Measurements from ENCODE around the gene PI4K2A.

The PI4K2A gene

DNA sequence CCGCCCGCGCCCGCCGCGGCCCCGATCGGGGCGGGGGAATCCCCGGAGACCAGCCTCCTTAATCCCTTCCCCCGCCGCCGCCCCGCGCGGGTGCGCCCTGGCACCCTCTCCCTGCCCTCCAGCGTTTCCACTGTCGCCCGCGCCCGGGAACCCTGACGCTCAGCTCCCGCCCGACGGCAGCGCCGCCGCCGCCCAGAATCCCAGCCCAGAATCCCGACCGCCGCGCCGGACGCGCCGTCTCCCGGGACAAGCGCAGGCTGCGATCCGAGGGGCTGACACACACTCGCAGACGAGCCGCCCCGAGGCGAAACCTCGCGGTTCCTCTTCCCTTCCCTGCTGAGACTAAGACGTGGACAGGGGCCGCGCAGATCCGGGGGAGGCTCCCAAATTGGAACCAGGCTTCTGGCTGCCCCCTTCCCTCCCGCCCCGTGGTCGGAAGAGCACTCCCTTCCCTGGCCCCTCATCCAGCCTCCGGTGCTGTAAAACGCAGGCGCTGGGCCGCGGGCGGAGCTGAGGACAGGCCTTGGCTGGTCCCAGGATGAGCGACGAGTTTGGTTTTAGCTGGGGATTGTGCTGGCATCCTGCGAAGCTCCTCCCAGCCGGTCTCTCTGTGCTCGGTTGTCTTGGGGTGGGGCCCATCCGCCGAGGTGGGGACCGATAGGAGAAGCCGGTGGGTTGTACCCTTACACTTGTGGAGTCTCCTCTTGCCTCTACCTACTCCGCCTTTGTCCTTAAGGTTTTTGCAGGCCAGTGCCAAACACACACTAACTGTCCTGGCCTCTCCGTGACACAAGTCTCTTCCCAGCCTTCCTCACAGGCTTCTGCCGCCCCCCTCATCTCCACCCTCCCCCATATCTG, 74.2 kb downstream of the PI4K2A start:
- in situ Hi-C loops (cut with HindIII; ENCODE audit: low pct_ligation_motif_present, low pct_unique_long_range_greater_than_20kb, low sequenced_read_pairs) = no loop called here
- peak; percentile 59 for DNase-seq

GRCh38 chr10:97715259-97715874, 74.9 kb downstream of the PI4K2A start:
- no peak for DNase-seq
- in situ Hi-C loops (cut with HindIII; ENCODE audit: low pct_ligation_motif_present, low pct_unique_long_range_greater_than_20kb, low sequenced_read_pairs) = no loop called here

DNA sequence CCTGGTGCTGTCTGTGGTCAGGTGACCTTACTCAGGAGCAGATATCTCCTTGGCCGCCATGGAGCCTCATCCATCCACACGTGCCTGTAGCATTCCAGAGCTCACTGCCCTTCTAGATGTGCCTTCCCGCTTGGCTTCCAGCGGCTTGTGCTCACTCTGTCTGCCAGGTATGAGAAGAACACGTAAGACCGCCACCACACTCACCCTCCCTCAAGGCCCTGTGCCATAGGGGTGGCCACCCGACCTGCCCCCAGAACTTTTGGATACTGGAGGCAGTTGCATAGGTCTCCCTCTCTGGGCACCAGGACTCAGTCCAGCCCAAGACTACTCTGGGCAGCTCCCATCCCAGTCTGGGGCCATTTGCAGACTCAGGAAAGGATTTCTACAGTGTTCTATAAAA, 77.2 kb downstream of the PI4K2A start:
- DNase-seq = no peak
- in situ Hi-C loops (cut with HindIII; ENCODE audit: low pct_ligation_motif_present, low pct_unique_long_range_greater_than_20kb, low sequenced_read_pairs) = no loop called here

DNA sequence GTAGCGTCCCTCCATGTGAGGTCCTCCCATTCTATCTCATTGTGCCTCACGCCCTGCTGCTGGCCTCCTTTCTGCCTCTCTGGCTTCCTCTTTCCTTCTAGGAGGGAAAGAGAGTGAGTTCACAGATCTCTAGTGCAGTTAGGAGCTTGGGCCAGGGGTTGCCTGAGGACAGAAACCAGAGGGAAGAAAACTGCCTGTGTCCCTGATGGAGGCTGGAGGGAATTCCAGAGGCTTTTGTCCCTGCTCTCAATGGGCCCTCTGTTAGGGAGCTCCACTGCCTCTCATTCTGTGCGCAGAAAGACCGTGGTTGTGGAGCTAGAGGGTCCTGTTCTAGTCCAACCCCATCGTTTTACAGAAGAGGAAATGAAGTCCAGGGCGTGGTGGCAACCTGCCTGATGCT, 77.7 kb downstream of the PI4K2A start:
- DNase-seq = no peak
- in situ Hi-C loops (cut with HindIII; ENCODE audit: low pct_ligation_motif_present, low pct_unique_long_range_greater_than_20kb, low sequenced_read_pairs) = no loop called here

DNA sequence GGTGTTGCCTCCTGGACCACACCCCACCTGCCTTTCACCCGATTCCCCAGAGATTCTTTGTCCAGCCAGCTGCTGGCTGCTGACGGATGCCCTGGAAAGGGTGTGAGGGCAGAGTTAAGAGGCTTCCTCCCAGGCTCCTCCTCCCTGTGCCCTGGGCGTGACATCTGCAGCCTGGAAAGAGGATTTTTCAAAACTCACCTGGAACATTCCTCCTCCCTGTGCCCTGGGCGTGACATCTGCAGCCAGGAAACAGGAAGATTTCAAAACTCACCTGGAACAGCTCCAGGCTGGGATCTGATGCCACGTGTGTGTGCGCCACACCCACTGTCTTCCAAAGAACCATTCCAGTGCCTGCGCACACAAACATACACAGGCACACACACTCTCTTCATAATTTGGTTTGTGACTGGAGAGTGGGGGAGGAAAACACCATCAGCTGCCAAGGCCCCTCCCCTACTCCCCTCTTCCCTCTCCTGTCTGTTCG, 78.2 kb downstream of the PI4K2A start:
- no peak for DNase-seq
- in situ Hi-C loops (cut with HindIII; ENCODE audit: low pct_ligation_motif_present, low pct_unique_long_range_greater_than_20kb, low sequenced_read_pairs) = no loop called here

DNA sequence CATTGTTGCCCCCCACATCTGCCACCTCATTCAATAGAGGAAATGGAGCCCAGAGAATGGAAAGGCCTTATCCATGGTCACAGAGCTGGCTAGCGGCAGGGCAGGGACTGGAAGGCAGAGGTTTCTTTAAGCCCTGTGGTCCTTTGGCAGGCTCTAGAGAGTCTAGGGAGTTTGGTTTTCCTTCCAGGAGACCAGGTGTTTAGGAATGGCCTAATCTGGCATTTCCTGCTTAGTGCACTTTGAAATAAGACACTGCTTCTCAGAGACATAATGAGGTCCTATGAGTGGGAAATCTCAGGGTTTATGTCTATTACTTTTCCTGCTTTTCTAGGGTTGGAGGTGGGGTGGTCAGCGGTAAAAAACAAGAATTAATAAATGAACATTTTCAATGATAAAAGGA, 79.1 kb downstream of the PI4K2A start:
- in situ Hi-C loops (cut with HindIII; ENCODE audit: low pct_ligation_motif_present, low pct_unique_long_range_greater_than_20kb, low sequenced_read_pairs) = no loop called here
- DNase-seq = no peak

DNA sequence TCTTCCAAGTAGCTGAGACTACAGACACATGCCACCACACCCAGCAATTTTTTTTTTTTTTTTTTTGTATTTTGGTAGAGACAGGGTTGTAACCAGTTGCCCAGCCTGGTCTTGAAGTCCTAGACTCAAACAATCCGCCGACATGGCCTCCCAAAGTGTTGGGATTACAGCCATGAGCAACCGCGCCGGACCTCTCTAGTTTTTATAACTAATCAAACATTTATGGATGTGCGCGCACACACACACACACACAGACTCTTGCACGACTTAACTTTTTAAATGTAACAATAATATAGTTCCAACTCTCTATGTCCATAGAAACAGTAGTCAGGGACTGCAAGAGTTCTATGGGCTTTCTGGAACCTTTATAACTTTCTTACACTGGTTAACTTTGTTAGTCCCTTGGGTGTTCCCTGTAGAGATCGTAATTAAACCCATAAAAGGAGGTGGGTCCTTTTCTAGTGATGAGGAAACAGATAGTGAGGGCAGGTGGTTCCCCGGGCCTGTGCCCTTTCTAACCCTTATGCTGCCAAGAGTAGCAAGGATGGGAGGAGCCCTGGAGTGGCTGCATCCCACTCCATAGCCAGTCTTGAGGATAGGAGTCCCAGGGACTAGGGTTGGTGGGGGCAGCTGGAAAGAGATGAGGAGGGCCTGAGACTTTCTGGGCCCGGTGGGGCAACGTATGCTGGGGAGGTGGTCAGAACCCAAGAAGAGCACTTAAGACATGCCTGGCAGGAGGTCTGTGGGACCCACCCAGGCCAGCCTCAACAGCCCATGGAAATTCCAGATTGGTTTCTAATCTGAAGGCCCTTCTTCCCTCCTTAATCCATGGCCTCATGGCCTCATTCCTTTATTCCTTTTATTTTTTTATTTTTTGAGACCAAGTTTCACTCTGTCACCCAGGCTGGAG, 81.7 kb downstream of the PI4K2A start:
- in situ Hi-C loops (cut with HindIII; ENCODE audit: low pct_ligation_motif_present, low pct_unique_long_range_greater_than_20kb, low sequenced_read_pairs) = no loop called here
- DNase-seq = no peak

DNA sequence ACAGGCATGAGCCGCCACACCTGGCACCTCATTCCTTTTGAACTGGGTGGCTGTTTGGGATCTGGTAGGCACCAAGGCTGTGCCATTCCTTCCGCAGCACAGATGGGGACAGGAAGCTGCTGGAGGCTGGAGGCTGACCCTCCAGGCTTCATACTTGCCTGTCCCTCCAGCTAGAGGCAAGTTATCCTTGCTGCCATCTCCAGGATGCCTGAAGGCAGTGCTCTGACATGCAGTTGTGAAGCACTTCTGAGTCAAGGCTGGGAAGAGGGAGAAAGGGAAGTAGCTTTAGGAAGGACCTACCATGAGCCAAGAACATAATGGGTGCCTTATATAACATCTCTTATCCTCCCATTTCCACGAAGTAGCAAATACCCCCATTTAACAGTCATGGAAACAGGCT, 82.5 kb downstream of the PI4K2A start:
- DNase-seq = no peak
- in situ Hi-C loops (cut with HindIII; ENCODE audit: low pct_ligation_motif_present, low pct_unique_long_range_greater_than_20kb, low sequenced_read_pairs) = no loop called here

GRCh38 chr10:97724341-97724941, 84.0 kb downstream of the PI4K2A start:
- DNase-seq = no peak
- in situ Hi-C loops (cut with HindIII; ENCODE audit: low pct_ligation_motif_present, low pct_unique_long_range_greater_than_20kb, low sequenced_read_pairs) = no loop called here

Measured in ACHN (cell line).